ENCODE data around the gene BAG1.

GRCh38 chr9:33245341-33245740, 19.2 kb downstream of the BAG1 start:
- TF ChIP-seq EZH2 (IDR thresholded peaks at IDR 0.05; ENCODE audit: borderline replicate concordance, low read length) (no peak), CTCF (IDR thresholded peaks at IDR 0.05; ENCODE audit: low read length) (no peak)

Measured in OCI-LY1 (cell line).